Measurements from ENCODE around the gene NOX3. TPM values are rescaled to one million over a fixed set of nuclear protein-coding genes. Genes with fewer than 3 reads are reported as not detected.

Gene NOX3
- total and polyA plus RNA-seq, 2 of the 8 experiments (the other 6 are each of a cell fraction or from before 2014, with no cell fraction given), result not detected

- Histone ChIP-seq H2AK5ac (ENCODE audit: low read depth, low read length) (no peak overlapping the region), H3K79me2 (ENCODE audit: control insufficient read depth in 1 of 2, insufficient read depth in 2 of 2, low read length in 2 of 2) (no peaks in the 10 kb centered on the region), H4K8ac (ENCODE audit: extremely low read depth, insufficient read depth, low read length) (no peak overlapping the region), H3K79me1 (ENCODE audit: low read depth, low read length) (no peaks in the 10 kb centered on the region), H3K9ac (replicated peaks in 1 of 4; ENCODE audit: extremely low read depth in 1 of 4, low read depth in 3 of 4, low read length in 3 of 4) (no peak overlapping the region), H3K23ac (ENCODE audit: insufficient read length) (no peak overlapping the region), H3K4me3 (ENCODE audit: extremely low read depth in 1 of 4, insufficient read depth in 2 of 4, low read depth in 3 of 4, low read length in 4 of 4) (no peak overlapping the region), H3K4ac (replicated peaks; ENCODE audit: insufficient read length, low read depth, low read length) (no peak overlapping the region), H3K18ac (ENCODE audit: extremely low read depth, low read length) (no peak overlapping the region), H3K4me1 (replicated peaks in 1 of 4; ENCODE audit: control insufficient read depth in 3 of 4, insufficient read depth in 4 of 4, low read length in 3 of 4) (no peaks in the 10 kb centered on the region), H3K14ac (ENCODE audit: insufficient read length) (no peak overlapping the region), H3K23me2 (ENCODE audit: low read depth, low read length) (no peaks in the 10 kb centered on the region), H3K36me3 (ENCODE audit: control insufficient read depth in 2 of 4, insufficient read depth in 4 of 4, low read length in 3 of 4) (no peaks in the 10 kb centered on the region), H4K91ac (replicated peaks; ENCODE audit: insufficient read length, low read length) (no peak overlapping the region), H4K5ac (ENCODE audit: insufficient read length, low read depth, low read length) (no peak overlapping the region), H3K56ac (replicated peaks; ENCODE audit: insufficient read length, low read depth, low read length) (no peak overlapping the region), H2BK5ac (ENCODE audit: low read depth, low read length) (no peak overlapping the region), H2BK120ac (replicated peaks; ENCODE audit: low read depth, low read length) (no peak overlapping the region), H2AFZ (ENCODE audit: low read length) (no peak overlapping the region), H2BK15ac (ENCODE audit: low read length) (no peak overlapping the region), H3K4me2 (ENCODE audit: insufficient read depth in 1 of 2, low read depth in 2 of 2, low read length in 2 of 2) (no peak overlapping the region), H3K27ac (ENCODE audit: low read depth, low read length) (no peak overlapping the region), H3K27me3 (replicated peaks in 1 of 4; ENCODE audit: control insufficient read depth in 3 of 4, extremely low read depth in 1 of 4, insufficient read depth in 3 of 4, low read length in 3 of 4) (no peaks in the 10 kb centered on the region), H3K9me3 (ENCODE audit: insufficient read depth in 2 of 2, low read depth in 1 of 2, low read length in 1 of 2) (no peaks in the 10 kb centered on the region), H2BK12ac (ENCODE audit: low read depth, low read length) (no peak overlapping the region), H2BK20ac (ENCODE audit: low read length) (no peak overlapping the region), H4K20me1 (replicated peaks in 1 of 2; ENCODE audit: control insufficient read depth in 1 of 2, insufficient read depth in 2 of 2, low read length in 2 of 2) (no peaks in the 10 kb centered on the region)
- DNase-seq (ENCODE audit: low read depth in 1 of 2, low spot score in 2 of 2) (no peak), FAIRE-seq (no peak)
- CTCF ChIA-PET (ENCODE audit: partially characterized antibody), result interaction anchor here (1.2 to 3.8 kb wide), 4 partner anchors 12 to 98 kb away, joined by 3 to 20 read pairs (median 6); no protein-coding TSS in a partner anchor
- WGBS, 2 experiments (ENCODE audit: extremely low coverage in 1 of 2, insufficient coverage in 1 of 2, insufficient read length in 1 of 2, insufficient replicate concordance in 2 of 2, low coverage in 1 of 2, low lambda C conversion rate in 2 of 2, missing lambda C conversion rate in 1 of 2), result 88% methylated on average over 3 of the region's 3 CpGs; no CpG with 5 or more reads in 1 of the 2 experiments
- POLR2A ChIA-PET (ENCODE audit: partially characterized antibody), result no interaction called here
- no peak for TF ChIP-seq HDAC6 (IDR thresholded peaks at IDR 0.05; ENCODE audit: low read depth, low read length)
- TF ChIP-seq ZNF274 (IDR thresholded peaks at IDR 0.05; ENCODE audit: borderline replicate concordance, extremely low read depth, low read length), result no peak
- TF ChIP-seq, protein P1, sequence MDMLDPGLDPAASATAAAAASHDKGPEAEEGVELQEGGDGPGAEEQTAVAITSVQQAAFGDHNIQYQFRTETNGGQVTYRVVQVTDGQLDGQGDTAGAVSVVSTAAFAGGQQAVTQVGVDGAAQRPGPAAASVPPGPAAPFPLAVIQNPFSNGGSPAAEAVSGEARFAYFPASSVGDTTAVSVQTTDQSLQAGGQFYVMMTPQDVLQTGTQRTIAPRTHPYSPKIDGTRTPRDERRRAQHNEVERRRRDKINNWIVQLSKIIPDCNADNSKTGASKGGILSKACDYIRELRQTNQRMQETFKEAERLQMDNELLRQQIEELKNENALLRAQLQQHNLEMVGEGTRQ (IDR thresholded peaks at IDR 0.05; ENCODE audit: low read length), result no peak
- no peak for TF ChIP-seq EZH2 (IDR thresholded peaks at IDR 0.05; ENCODE audit: low read depth, low read length, severe bottlenecking)
- TF ChIP-seq SAP30 (IDR thresholded peaks at IDR 0.05; ENCODE audit: insufficient read depth, insufficient replicate concordance, low read length), result no peak
- TF ChIP-seq NRF1 (IDR thresholded peaks at IDR 0.05; ENCODE audit: low read depth, low read length), result no peak
Measured at GRCh38 chr6:155397172-155397705, 58.4 kb downstream of the NOX3 start.
